H9 (cell line): ENCODE results near the gene ARID1B. TPM values are rescaled to one million over a fixed set of nuclear protein-coding genes. Genes with fewer than 3 reads are reported as not detected.

Experiments used
- DNase-seq: peaks from one replicate; pipeline ENCODE4 v3.0.0-alpha.2; 2017
- H2AFZ ChIP-seq: one replicate; pipeline ENCODE4 v1.6.1; 2013; ENCODE audit warnings: mild to moderate bottlenecking, low read length, control low read depth, moderate library complexity
- H2AK5ac ChIP-seq: 2 replicates; pipeline ENCODE4 v1.6.1; 2013; ENCODE audit warnings: low read length, control low read depth, mixed read lengths; ENCODE audit not compliant: insufficient read length
- H2BK120ac ChIP-seq: one replicate; pipeline ENCODE4 v1.6.1; 2013; ENCODE audit warnings: low read depth, mild to moderate bottlenecking, low read length, control low read depth, inconsistent platforms; ENCODE audit not compliant: poor library complexity, severe bottlenecking
- H2BK12ac ChIP-seq: 2 replicates; pipeline ENCODE4 v1.6.1; 2013; ENCODE audit warnings: low read length, control low read depth, mixed read lengths, low read depth; ENCODE audit not compliant: insufficient read length
- H2BK15ac ChIP-seq: 2 replicates; pipeline ENCODE4 v1.6.1; 2013; ENCODE audit warnings: low read depth, low read length, control low read depth
- H2BK20ac ChIP-seq: one replicate; pipeline ENCODE4 v1.6.1; 2013; ENCODE audit warnings: low read depth, mild to moderate bottlenecking, low read length, control low read depth, inconsistent platforms; ENCODE audit not compliant: poor library complexity, severe bottlenecking
- H2BK5ac ChIP-seq: 2 replicates; pipeline ENCODE4 v1.6.1; 2013; ENCODE audit warnings: low read length, control low read depth, mixed read lengths; ENCODE audit not compliant: insufficient read length
- H3K14ac ChIP-seq: 2 replicates; pipeline ENCODE4 v1.6.1; 2013; ENCODE audit warnings: low read length, control low read depth; ENCODE audit not compliant: insufficient read depth
- H3K18ac ChIP-seq: 2 replicates; pipeline ENCODE4 v1.6.1; 2013; ENCODE audit warnings: low read depth, mild to moderate bottlenecking, mixed read lengths, low read length, control low read depth; ENCODE audit not compliant: insufficient read length
- H3K23ac ChIP-seq: 2 replicates; pipeline ENCODE4 v1.6.1; 2013; ENCODE audit warnings: low read length, control low read depth, mixed read lengths, low read depth; ENCODE audit not compliant: insufficient read length
- H3K23me2 ChIP-seq: 2 replicates; pipeline ENCODE4 v1.6.1; 2013; ENCODE audit warnings: low read depth, mild to moderate bottlenecking, mixed read lengths, low read length, control low read depth; ENCODE audit not compliant: insufficient read length, poor library complexity, severe bottlenecking
- H3K27ac ChIP-seq: 2 replicates; pipeline ENCODE4 v1.5.1; 2013; ENCODE audit warnings: low read length, control low read depth, mixed read lengths, low read depth; ENCODE audit not compliant: insufficient read length
- H3K27me3 ChIP-seq: 2 replicates; pipeline ENCODE4 v1.6.1; 2013; ENCODE audit warnings: low read length, control low read depth, inconsistent platforms; ENCODE audit not compliant: insufficient read depth
- H3K4ac ChIP-seq: 2 replicates; pipeline ENCODE4 v1.6.1; 2013; ENCODE audit warnings: low read depth, mild to moderate bottlenecking, control low read depth, inconsistent platforms, low read length, moderate library complexity
- H3K4me1 ChIP-seq: 2 replicates; pipeline ENCODE4 v1.6.1; 2013; ENCODE audit warnings: low read length, control low read depth, inconsistent platforms; ENCODE audit not compliant: insufficient read depth
- H3K4me2 ChIP-seq: 2 replicates; pipeline ENCODE4 v1.6.1; 2013; ENCODE audit warnings: low read length, control low read depth, mixed read lengths; ENCODE audit not compliant: insufficient read length, insufficient read depth
- H3K56ac ChIP-seq: 2 replicates; pipeline ENCODE4 v1.6.1; 2013; ENCODE audit warnings: low read depth, mild to moderate bottlenecking, mixed read lengths, low read length, control low read depth; ENCODE audit not compliant: insufficient read length
- H3K79me1 ChIP-seq: 2 replicates; pipeline ENCODE4 v1.6.1; 2013; ENCODE audit warnings: low read depth, mild to moderate bottlenecking, moderate library complexity, low read length, control low read depth, inconsistent platforms; ENCODE audit not compliant: insufficient read depth, poor library complexity, severe bottlenecking
- H3K79me2 ChIP-seq: 2 replicates; pipeline ENCODE4 v1.6.1; 2013; ENCODE audit warnings: low read length, control low read depth, inconsistent platforms; ENCODE audit not compliant: insufficient read depth
- H3K9ac ChIP-seq: 2 replicates; pipeline ENCODE4 v1.6.1; 2013; ENCODE audit warnings: low read length, control low read depth, mixed read lengths; ENCODE audit not compliant: insufficient read length; ENCODE audit errors: extremely low read depth
- H3K9me3 ChIP-seq: one replicate; pipeline ENCODE4 v1.6.1; 2013; ENCODE audit warnings: low read depth, low read length, inconsistent platforms; ENCODE audit not compliant: control insufficient read depth
- H3T11ph ChIP-seq: one replicate; pipeline ENCODE4 v1.6.1; 2013; ENCODE audit warnings: mild to moderate bottlenecking, low read length, control low read depth, inconsistent platforms
- H4K20me1 ChIP-seq: one replicate; pipeline ENCODE4 v1.6.1; 2013; ENCODE audit not compliant: control insufficient read depth, insufficient read length, insufficient read depth
- H4K5ac ChIP-seq: 2 replicates; pipeline ENCODE4 v1.6.1; 2013; ENCODE audit warnings: low read depth, mild to moderate bottlenecking, mixed read lengths, low read length, control low read depth; ENCODE audit not compliant: insufficient read length
- H4K8ac ChIP-seq: replicated peaks from 2 replicates; pipeline ENCODE4 v1.6.1; 2013; ENCODE audit warnings: low read length, control low read depth, mixed read lengths, low read depth; ENCODE audit not compliant: insufficient read length
- H4K91ac ChIP-seq: 2 replicates; pipeline ENCODE4 v1.6.1; 2013; ENCODE audit warnings: low read depth, mild to moderate bottlenecking, moderate library complexity, mixed read lengths, low read length, control low read depth; ENCODE audit not compliant: insufficient read length
- H3K27ac Mint-ChIP-seq, 3 experiments: 2 replicates in 2 of 3; 3 replicates in 1 of 3; pipeline ENCODE4 v1.8.0; 2020 to 2021; ENCODE audit warnings: mixed read lengths in 3 of 3, mild to moderate bottlenecking in 1 of 3, moderate library complexity in 1 of 3
- H3K27me3 Mint-ChIP-seq: 2 replicates; pipeline ENCODE4 v1.8.0; 2021; ENCODE audit warnings: low read depth, mild to moderate bottlenecking, moderate library complexity, mixed read lengths
- H3K36me3 Mint-ChIP-seq, 3 experiments: 2 replicates in 2 of 3; 3 replicates in 1 of 3; pipeline ENCODE4 v1.8.0; 2020 to 2021; ENCODE audit warnings: low read depth in 3 of 3, mixed read lengths in 3 of 3; ENCODE audit not compliant: insufficient read depth in 1 of 3
- H3K4me1 Mint-ChIP-seq, 2 experiments: 2 replicates each; pipeline ENCODE4 v1.8.0; 2020; ENCODE audit warnings: mixed read lengths in 2 of 2
- H3K4me3 Mint-ChIP-seq, 2 experiments: 2 replicates in 1 of 2; 3 replicates in 1 of 2; pipeline ENCODE4 v1.8.0; 2020 to 2021; ENCODE audit warnings: mild to moderate bottlenecking in 2 of 2, mixed read lengths in 2 of 2, moderate library complexity in 1 of 2
- H3K9me3 Mint-ChIP-seq, 2 experiments: 2 replicates in 1 of 2; 3 replicates in 1 of 2; pipeline ENCODE4 v1.8.0; 2020; ENCODE audit warnings: mild to moderate bottlenecking in 2 of 2, mixed read lengths in 2 of 2, moderate library complexity in 1 of 2
- CTCF ChIP-seq: fragments of 200-600 bp; sonication (generic); conservative IDR thresholded peaks from 3 replicates; pipeline ENCODE4 v1.8.0; 2021; ENCODE audit warnings: antibody characterized with exemption, mild to moderate bottlenecking
- WGBS: extraction: QIAGEN DNeasy Blood & Tissue Kit; methylation state at CpG from one replicate; pipeline ENCODE4 v1.1.7; 2013; ENCODE audit warnings: missing lambda C conversion rate, low lambda C conversion rate, mixed read lengths; ENCODE audit not compliant: insufficient read length; ENCODE audit errors: extremely low coverage; 5-methylcytosine and 5-hydroxymethylcytosine counted together
- total RNA-seq: library from RNA; stranded (reverse); gene quantifications from 2 replicates; pipeline ENCODE4 v1.2.1, GENCODE V29; 2021

The ARID1B gene
- total RNA-seq, 1 experiment from 2014 or later, result 88.2 TPM

- Mint-ChIP-seq H3K36me3 (no peaks in the 10 kb centered on the region), H3K4me3 (no peak overlapping the region), H3K4me1 (peaks cover 7 to 16% of the 10 kb centered on the region in 2 experiments), H3K27me3 (peaks cover 19% of the 10 kb centered on the region), H3K27ac (no peak overlapping the region; a peak in 1 of 7 replicates), H3K9me3 (no peaks in the 10 kb centered on the region; a peak in 1 of 5 replicates)
- Histone ChIP-seq H3K79me2 (no peaks in the 10 kb centered on the region), H2BK12ac (no peak overlapping the region), H3K18ac (no peak overlapping the region), H4K5ac (no peak overlapping the region), H3K14ac (no peak overlapping the region; the same call in 1 of the 2 replicates), H3K23ac (no peak overlapping the region), H3K9me3 (no peaks in the 10 kb centered on the region), H3K9ac (no peak overlapping the region), H4K91ac (no peak overlapping the region), H3K56ac (no peak overlapping the region), H2BK15ac (no peak overlapping the region), H2BK120ac (no peak overlapping the region), H3K79me1 (no peaks in the 10 kb centered on the region), H3K4me1 (no peaks in the 10 kb centered on the region), H2BK20ac (no peak overlapping the region), H4K20me1 (no peaks in the 10 kb centered on the region), H2AK5ac (no peak overlapping the region), H3K23me2 (no peaks in the 10 kb centered on the region), H3T11ph (no peak overlapping the region), H3K27ac (no peak overlapping the region), H3K4me2 (no peak overlapping the region), H3K27me3 (no peaks in the 10 kb centered on the region), H2BK5ac (no peak overlapping the region), H2AFZ (no peak overlapping the region), H3K4ac (no peak overlapping the region), H4K8ac (no peak overlapping the region)
- WGBS, result no CpG with 5 or more reads among the region's 5 CpGs
- no peak for DNase-seq
- TF ChIP-seq CTCF, result no peak
Observed at GRCh38 chr6:157216570-157216969, 439.4 kb downstream of the ARID1B start.
